ENCODE results near the gene EYA4. TPM values are rescaled to one million over a fixed set of nuclear protein-coding genes. Genes with fewer than 3 reads are reported as not detected.
"Not testable (repeated sequence)": the region's sequence is repeated elsewhere in the genome, so short reads cannot be mapped to it uniquely, and the experiment has no call there.

The EYA4 gene
- total and polyA plus RNA-seq, 2 donors (not counting 3 experiments of a cell fraction or from before 2014, with no cell fraction given): not detected

DNA sequence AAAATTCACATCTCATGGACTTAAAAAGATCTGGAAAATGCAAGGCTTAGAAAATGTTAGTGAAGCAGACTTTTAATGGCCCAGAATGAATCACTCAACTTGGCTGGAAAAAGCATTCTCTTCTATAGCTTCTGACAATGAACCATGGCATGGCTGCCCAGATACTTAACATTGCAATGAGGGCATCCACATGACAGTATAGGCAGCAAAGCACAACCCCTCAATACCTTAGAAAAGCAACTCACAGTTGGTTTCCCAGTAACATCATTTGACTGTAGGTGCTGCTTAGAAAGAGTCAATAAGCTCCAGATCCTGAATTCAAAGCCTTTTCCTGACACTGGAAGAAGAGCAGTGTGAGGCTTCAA, 155.8 kb downstream of the EYA4 start:
- H3K9ac ChIP-seq (replicated peaks; ENCODE audit: extremely low read depth, insufficient read depth, low read length): no peak overlapping the region
- intact Hi-C loops (cut with micrococcal nuclease): no loop called here
- H3K4me2 ChIP-seq (ENCODE audit: insufficient read depth, low read length): no peak overlapping the region
- dilution Hi-C loops (cut with MboI; ENCODE audit: extremely low pct_ligation_motif_present, low sequenced_read_pairs): no loop called here
- no peaks in the 10 kb centered on the region for H3K9me1 ChIP-seq (replicated peaks; ENCODE audit: control insufficient read depth, extremely low read depth, insufficient read depth, low read length)
- FAIRE-seq (no peak), DNase-seq (ENCODE audit: low read depth, low spot score) (no peak)
- H3K9me3 ChIP-seq (replicated peaks; ENCODE audit: control insufficient read depth, insufficient read depth, low read length): no peaks in the 10 kb centered on the region
- H2AFZ ChIP-seq (ENCODE audit: low read depth, low read length): no peak overlapping the region
- H3K79me2 ChIP-seq (ENCODE audit: control insufficient read depth, insufficient read depth, low read length): no peaks in the 10 kb centered on the region
- no peak for TF ChIP-seq POLR2A (IDR thresholded peaks at IDR 0.05; ENCODE audit: low read depth, low read length)
- no peak for TF ChIP-seq JUN (IDR thresholded peaks at IDR 0.05; ENCODE audit: borderline replicate concordance, insufficient read depth, insufficient read length, low read depth)
- TF ChIP-seq, protein P1, sequence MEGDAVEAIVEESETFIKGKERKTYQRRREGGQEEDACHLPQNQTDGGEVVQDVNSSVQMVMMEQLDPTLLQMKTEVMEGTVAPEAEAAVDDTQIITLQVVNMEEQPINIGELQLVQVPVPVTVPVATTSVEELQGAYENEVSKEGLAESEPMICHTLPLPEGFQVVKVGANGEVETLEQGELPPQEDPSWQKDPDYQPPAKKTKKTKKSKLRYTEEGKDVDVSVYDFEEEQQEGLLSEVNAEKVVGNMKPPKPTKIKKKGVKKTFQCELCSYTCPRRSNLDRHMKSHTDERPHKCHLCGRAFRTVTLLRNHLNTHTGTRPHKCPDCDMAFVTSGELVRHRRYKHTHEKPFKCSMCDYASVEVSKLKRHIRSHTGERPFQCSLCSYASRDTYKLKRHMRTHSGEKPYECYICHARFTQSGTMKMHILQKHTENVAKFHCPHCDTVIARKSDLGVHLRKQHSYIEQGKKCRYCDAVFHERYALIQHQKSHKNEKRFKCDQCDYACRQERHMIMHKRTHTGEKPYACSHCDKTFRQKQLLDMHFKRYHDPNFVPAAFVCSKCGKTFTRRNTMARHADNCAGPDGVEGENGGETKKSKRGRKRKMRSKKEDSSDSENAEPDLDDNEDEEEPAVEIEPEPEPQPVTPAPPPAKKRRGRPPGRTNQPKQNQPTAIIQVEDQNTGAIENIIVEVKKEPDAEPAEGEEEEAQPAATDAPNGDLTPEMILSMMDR (IDR thresholded peaks at IDR 0.05; ENCODE audit: extremely low read depth in 1 of 2, insufficient read depth in 1 of 2, low read depth in 1 of 2, low read length in 2 of 2): no peak
- TF ChIP-seq POLR2AphosphoS5 (IDR thresholded peaks at IDR 0.05; ENCODE audit: insufficient read depth, low read depth, low read length): no peak
- TF ChIP-seq, protein P2, sequence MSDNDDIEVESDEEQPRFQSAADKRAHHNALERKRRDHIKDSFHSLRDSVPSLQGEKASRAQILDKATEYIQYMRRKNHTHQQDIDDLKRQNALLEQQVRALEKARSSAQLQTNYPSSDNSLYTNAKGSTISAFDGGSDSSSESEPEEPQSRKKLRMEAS (IDR thresholded peaks at IDR 0.05; ENCODE audit: insufficient read depth, insufficient read length): no peak
- no peak for TF ChIP-seq FOS (IDR thresholded peaks at IDR 0.05; ENCODE audit: borderline replicate concordance, insufficient read depth, low read length)
- no peak for TF ChIP-seq GATA2 (IDR thresholded peaks at IDR 0.05; ENCODE audit: insufficient read depth, insufficient read length, low read depth, low read length)
- no peak for TF ChIP-seq MYC (IDR thresholded peaks at IDR 0.05; ENCODE audit: low read depth, low read length)
- no peak for TF ChIP-seq EZH2 (IDR thresholded peaks at IDR 0.05; ENCODE audit: borderline replicate concordance, low read depth, low read length, severe bottlenecking)
- no peaks in the 10 kb centered on the region for H3K27me3 ChIP-seq (ENCODE audit: control insufficient read depth in 2 of 2, insufficient read depth in 2 of 2, low read length in 2 of 2)
- H3K4me1 ChIP-seq (ENCODE audit: control insufficient read depth, extremely low read depth, insufficient read depth, low read length): no peaks in the 10 kb centered on the region
- ChIA-PET POLR2A (no interaction called here), CTCF (no interaction called here)
- no peak overlapping the region for H3K4me3 ChIP-seq (replicated peaks in 1 of 3; ENCODE audit: insufficient read depth in 1 of 3, low read depth in 1 of 3, low read length in 3 of 3)
- no TSS peak for BruUV-seq (replicated peaks)
- H3K27ac ChIP-seq (ENCODE audit: insufficient read depth, low read depth, low read length): no peak overlapping the region
- H3K36me3 ChIP-seq (ENCODE audit: control insufficient read depth in 2 of 2, extremely low read depth in 1 of 2, insufficient read depth in 2 of 2, low read length in 2 of 2): no peaks in the 10 kb centered on the region
- no peaks in the 10 kb centered on the region for H4K20me1 ChIP-seq (replicated peaks; ENCODE audit: control insufficient read depth, extremely low read depth, insufficient read depth, low read length)

DNA sequence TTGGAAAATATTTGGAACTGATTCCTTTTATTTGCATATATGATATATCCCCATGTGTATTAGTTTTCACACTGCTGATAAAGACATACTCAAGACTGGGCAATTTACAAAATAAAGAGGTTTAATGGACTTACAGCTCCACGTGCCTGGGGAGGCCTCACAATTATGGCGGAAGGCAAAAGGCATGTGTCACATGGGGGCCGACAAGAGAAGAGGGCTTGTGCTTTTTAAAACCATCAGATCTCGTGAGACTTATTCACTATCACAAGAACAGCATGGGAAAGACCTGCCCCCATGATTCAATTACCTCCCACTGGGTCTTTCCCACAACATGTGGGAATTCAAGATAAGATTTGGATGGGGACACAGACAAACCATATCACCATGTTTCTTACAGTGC, 156.4 kb downstream of the EYA4 start:
- H3K4me3 ChIP-seq (replicated peaks in 1 of 3; ENCODE audit: insufficient read depth in 1 of 3, low read depth in 1 of 3, low read length in 3 of 3); POLR2A ChIA-PET; CTCF ChIA-PET; dilution Hi-C loops (cut with MboI; ENCODE audit: extremely low pct_ligation_motif_present, low sequenced_read_pairs); H3K4me2 ChIP-seq (ENCODE audit: insufficient read depth, low read length); H3K4me1 ChIP-seq (ENCODE audit: control insufficient read depth, extremely low read depth, insufficient read depth, low read length); intact Hi-C loops (cut with micrococcal nuclease); FAIRE-seq; H3K9me1 ChIP-seq (replicated peaks; ENCODE audit: control insufficient read depth, extremely low read depth, insufficient read depth, low read length); H3K9ac ChIP-seq (replicated peaks; ENCODE audit: extremely low read depth, insufficient read depth, low read length); H3K27me3 ChIP-seq (ENCODE audit: control insufficient read depth in 2 of 2, insufficient read depth in 2 of 2, low read length in 2 of 2); BruUV-seq (replicated peaks); H2AFZ ChIP-seq (ENCODE audit: low read depth, low read length); H3K27ac ChIP-seq (ENCODE audit: insufficient read depth, low read depth, low read length); H3K36me3 ChIP-seq (ENCODE audit: control insufficient read depth in 2 of 2, extremely low read depth in 1 of 2, insufficient read depth in 2 of 2, low read length in 2 of 2); DNase-seq (ENCODE audit: low read depth, low spot score); H3K79me2 ChIP-seq (ENCODE audit: control insufficient read depth, insufficient read depth, low read length); H3K9me3 ChIP-seq (replicated peaks; ENCODE audit: control insufficient read depth, insufficient read depth, low read length); H4K20me1 ChIP-seq (replicated peaks; ENCODE audit: control insufficient read depth, extremely low read depth, insufficient read depth, low read length): not testable (repeated sequence)
